GM18867 (cell line): ENCODE data around the gene PPP2R1A.
"Not testable (repeated sequence)": the region's sequence is repeated elsewhere in the genome, so short reads cannot be mapped to it uniquely, and the experiment has no call there.

Source experiments
- ATAC-seq: cut with Tn5 transposase; IDR thresholded peaks from one replicate; pipeline ENCODE4 v1.9.1; 2021; ENCODE audit warnings: mild to moderate bottlenecking, moderate library complexity; ENCODE audit not compliant: unreplicated experiment

Gene PPP2R1A

DNA sequence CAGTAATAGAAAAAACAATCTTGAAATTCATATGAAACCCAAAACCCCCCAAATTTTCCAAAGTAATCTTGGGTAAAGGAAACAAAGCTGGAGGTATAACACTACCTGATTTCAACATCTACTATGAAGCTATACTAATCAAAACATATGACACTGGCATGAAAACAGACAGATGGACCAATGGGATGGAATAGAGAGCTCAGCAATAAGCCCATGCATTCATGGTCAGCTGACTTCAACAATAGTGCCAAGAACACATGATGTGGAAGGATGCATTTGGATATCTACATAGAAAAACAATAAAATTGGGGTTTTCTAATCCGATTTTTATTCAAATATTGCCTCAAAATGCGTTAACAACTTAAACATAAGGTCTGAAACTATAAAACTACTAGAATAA, 47.3 kb downstream of the PPP2R1A start:
- no peak for ATAC-seq

DNA sequence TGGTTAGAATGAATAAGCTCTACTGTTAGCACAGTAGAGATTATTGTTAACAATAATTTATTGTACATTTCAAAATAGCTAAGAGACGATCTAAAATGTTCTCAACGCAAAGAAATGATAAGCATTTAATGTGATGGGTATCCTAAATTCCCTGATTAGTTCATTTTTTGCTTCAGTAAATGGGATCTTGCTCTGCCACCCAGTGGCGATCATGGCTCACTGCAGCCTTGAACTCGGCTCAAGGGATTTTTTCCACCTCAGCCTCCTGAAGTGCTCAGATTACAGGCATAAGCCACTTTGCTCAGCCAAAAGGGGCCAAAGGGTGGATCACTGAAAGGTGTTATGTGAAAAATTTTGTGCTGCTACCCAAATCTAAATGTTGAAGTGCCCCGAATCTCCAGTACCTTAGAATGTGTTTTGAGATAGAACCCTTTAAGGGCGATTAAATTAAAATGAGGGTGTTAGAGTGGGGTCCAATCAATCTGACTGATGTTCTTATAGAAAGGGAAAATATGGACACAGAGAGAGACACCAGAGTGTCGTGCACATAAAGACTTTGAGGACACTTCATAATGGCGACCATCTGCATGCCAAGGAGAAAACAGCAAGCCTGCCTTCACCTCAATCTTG, 48.0 kb downstream of the PPP2R1A start:
- ATAC-seq, result no peak

DNA sequence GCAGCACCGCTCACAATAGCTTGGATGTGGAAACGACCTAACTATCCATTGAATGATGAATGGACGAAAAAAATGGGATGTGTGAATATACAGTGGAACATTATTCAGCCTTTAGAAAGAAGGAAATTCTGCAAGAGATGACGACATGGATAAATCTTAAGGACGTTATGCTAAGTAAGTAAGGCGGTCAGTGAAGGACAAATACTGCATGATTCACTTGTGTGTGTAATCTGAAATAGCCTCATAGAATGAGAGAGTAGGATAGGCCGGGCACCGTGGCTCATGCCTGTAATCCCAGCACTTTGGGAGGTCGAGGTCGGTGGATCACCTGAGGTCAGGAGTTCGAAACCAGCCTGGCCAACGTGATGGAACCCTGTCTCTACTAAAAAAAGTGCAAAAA, 54.2 kb downstream of the PPP2R1A start:
- ATAC-seq, result no peak

DNA sequence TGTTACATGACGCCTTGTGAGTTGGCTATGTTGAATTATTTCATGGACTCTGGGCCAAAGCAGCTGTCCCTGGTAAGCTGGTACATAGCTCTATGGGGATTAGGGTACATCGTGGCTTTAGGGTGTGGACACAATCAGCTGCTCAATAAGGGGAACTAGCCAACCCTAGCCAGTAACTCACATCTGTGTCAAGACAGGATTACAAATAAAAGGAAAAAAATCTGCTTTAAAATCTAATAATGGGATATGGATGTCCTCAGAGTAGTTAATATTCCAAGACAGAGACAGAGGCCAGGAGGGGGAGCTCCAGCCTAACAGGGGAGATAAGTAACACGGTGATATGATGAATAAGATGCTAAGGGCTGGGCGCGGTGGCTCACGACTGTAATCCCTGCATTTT, 58.4 kb downstream of the PPP2R1A start:
- ATAC-seq, result no peak

DNA sequence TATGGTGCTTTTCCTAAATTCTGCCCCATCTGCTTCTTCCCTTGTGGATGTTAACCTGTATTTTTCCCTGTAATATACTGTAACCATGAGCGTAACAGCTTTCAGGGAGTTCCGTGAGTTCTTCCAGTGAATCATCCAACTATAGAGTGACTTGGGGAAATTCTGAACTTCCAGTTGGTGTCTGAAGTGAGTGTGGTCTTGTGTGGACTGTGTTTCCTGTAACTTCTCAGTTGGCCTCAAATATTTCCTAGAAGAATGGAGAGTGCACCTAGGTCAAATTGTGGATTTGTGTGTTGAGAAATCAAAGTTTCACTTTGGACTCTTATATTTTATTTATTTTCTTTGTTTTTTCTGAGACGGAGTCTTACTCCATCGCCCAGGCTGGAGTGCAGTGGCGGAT, 68.6 kb downstream of the PPP2R1A start:
- ATAC-seq, result no peak

DNA sequence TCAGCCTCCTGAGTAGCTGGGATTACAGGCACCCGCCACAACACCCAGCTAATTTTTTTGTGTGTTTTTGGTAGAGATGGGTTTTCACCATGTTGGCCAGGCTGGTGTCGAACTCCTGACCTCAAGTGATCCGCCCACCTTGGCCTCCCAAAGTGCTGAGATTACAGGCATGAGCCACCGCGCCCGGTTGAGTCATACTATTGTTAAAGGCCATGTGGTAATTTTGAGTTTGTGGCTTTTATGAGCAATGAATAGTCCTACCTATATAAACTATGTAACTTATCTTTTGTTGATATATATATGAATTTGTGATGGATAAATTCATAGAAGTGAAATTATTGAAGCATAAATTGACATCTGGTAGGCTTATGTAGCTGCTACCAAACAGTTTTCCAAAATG, 75.7 kb downstream of the PPP2R1A start:
- ATAC-seq, result not testable (repeated sequence)

DNA sequence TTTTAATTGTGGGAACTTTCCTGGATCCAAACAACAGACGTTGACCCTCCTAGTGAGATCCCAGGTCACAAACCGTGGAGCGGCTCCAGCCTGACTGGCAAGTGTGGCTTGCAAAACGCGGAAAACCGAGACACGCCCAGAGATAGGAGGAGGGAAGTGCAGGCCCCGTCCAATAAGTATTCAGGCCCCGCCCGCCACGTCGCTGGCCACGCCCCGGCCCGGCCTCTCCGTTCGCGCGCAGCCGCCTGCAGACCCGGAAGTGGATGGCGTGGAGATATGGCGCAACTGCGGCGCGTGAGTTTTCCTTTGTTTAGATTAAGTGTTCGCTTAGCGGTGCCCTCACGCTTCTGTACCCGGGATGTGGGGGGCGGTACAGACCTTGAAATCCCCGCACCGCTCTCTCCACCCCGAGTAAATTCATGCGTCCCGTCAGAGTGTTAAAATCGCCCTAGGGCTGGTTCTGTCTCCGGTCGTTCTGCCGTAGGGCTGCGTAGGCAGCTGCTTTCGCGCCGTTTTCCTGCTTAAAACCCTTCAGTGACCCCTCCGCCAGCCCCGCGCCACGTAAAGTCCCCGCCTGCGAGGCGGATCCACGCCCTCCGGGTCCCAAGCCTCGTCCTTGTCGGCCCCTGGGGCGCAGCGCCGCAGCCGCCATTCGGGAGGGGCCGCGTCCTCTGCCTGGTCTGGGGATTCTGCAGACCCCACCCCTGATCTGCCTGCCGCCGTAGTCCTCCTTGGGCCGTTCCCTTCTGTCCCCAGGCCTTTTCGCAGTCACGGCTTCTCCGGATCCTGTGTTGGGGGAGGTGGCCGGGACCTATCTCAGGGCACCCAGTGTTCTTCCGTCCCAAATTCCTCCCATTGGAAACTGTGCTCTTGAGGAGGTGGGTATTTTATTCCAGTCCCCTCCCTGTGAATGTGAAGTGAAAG, 79.7 kb downstream of the PPP2R1A start, which contains the start of gene ZNF766:
Gene ZNF766, plus strand, starts transcription at position 250 of the 924 bp plus-strand sequence. Its CDS starts 27 bp downstream, at position 277.
- peak; percentile 98 for ATAC-seq

DNA sequence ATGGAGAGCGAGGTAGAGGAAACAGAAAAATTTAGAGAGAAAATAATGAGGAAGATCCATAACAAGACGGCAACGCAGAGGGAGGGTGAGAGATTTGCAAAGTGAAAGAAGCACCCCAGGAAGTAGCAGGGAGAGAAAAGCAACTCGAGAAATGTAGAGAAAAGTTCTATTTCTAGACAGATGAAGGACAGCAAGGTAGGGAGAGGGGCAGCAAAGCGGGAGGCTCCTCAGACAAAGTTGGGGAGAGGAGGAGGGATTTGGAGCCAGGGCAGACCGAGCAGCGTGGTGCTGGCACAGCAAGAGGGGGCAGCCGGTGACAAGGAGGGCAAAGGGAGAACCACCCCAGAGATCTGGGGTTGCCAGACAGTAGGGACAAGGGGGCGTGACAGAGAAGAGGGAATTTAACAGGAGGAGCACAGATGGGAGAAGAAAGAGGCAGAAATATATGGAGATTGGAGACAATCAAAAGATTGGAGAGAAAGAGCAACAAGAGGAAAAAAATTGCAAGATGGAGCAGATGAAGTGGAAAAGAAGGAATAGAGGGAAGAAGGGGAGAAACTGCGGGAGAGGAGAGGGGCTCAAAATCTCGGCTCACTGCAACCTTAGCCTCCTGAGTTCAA, 80.5 kb downstream of the PPP2R1A start:
- ATAC-seq, result no peak

DNA sequence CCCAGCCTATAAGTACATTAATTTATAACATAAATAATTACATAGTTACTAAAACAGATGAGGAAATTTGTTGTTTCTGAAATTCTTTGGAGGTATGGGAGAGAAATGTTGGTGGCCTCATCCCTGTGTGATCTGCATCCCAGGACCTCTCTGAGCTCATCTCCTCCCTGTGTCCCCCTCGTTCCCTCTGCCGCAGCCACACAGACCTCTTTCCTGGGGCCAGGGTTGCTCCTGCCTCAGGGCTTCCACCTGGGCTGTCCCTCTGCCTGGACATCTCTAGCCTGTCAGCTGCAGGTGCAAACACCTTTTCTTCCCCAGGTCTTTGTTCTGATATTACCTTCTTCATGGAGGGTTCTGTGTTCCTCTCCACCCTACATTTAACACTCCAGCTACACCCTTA, 83.4 kb downstream of the PPP2R1A start:
- ATAC-seq, result no peak

DNA sequence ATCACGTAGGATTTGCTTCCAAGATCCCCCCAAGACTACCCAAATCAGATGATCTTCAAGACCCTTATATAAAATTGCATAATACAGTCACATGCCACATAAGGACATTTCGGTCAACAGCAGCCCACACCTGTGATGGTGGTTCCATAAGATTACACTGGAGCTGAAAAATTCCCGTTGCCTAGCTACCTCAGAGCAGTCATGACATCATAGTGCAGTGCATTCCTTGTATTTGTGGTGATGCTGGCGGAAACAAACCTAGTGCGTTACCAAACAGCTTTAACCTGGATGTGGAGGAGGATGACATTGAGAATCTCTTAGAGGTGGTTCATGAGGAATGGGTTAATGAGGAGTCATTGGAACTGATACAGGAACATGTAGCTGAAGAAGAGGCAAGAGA, 84.3 kb downstream of the PPP2R1A start:
- no peak for ATAC-seq

DNA sequence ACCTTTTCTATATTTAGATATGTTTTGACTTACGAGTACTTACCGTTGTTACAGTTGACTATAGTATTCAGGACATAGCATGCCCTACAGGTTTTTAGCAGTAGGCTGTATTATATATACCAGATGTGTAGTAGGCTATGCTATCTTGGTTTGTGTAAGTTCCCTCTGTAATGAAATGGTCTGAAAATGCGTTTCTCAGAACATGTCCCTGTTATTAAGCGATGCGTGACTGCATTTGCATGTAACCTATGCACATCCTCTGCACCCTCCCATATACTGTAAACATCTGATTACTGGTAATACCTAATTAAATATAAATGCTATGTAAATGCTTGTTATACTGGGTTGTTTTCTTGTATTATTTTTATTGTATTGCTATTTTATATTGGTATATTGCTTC, 86.1 kb downstream of the PPP2R1A start:
- no peak for ATAC-seq

DNA sequence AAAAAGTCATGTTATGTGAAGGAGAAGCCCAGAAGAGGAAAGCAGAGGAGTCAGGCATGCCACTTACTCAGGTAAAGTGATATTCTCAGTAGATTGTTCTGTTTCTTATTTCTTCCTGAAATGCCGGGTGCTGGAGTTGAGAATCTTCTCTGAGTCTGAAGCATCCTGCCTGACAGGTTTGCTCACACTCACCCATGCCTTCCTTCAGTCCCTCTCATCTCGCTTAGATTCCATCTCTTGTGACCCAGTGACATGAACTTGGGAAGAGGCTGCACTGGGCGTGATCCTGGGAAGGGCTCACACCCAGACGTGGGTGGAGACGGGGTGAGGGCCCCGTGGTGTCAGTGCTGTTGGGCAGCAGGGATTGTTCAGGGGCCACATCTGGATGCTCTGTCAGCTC, 87.6 kb downstream of the PPP2R1A start:
- no peak for ATAC-seq
